NCI-H2081 (cell line): Measurements from ENCODE around the gene ZNF783.
A peak's percentile ranks its signal among the peaks of the same experiment; 100 is the strongest.
"Not testable (repeated sequence)": the region's sequence is repeated elsewhere in the genome, so short reads cannot be mapped to it uniquely, and the experiment has no call there.

Experiments
- DNase-seq, 2 experiments: peaks; one replicate each; lab custom pipeline; 2025; lab: John Stamatoyannopoulos, UW

Gene ZNF783

DNA sequence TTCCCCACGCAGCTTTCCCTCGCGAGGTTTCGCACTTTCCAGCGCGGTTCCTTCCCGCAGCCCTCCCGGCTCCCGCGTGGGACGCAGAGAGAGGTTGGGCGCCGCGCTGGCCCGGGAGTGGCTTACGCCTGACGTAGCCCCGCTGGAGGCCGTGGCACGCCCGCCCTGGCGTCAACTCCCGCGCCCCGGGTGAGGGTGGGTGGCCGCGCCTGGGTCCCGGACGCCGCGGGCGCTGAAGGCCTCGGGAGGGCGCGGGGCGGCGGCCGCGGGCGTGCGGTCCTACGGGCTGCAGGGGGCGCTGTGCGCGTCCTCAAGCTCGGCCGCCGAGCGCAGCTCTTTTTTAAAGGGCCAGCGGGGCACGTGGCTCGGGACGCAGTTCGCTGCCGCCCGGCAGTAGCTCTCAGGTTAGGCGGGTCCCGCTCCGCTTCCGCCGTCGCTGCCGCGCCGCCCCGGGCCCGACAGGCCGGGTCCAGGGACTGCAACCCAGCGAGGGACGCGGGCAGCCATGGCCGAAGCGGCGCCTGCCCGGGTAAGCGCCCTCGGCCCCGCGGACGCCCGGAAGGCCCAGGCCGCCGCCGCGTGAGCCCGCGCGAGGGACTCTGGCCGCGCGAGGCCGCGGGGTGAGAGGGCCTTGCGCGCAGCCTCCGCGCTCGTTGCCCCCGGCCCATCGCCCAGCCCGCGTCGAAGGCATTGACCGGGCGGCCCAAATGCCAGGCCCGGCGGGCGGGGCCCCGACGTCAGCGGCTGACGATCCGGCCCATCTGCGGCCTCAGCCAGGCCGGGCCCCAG is at the start of gene ZNF783:
Gene ZNF783 (plus strand): TSS at position 368 of the 789 bp plus-strand sequence. CDS start 138 bp downstream, at position 506.
- DNase-seq: peak; percentile 87

DNA sequence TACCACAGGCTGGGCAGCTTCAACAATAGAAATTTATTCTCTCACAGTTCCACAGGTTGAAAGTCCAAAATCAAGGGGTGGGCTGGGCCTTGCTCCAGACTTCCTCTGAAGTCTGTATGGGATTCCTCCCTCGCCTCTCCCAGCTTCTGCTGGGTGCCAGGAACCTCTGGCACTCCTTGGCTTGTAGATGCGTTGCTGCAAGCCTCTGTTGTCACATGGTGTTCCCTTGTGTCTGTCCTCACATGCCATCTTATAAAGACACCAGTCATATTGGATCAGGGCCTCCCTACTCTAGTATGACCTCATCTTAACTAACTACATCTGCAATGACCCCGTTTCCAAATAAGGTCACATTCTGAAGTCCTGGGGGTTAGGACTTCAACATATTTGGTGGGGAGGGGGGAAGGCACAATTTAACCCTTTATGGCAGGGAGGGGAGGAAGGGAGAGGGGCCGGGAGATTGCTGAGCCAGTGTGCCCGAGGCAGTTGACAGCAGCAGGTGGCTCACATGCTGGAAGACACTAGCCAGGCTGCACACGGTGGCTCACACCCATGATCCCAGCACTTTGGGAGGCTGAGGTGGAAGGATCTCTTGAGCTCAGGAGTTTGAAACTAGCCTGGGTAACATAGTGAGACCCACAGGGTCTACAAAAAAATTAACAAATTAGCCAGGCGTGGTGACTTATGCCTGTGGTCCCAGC is 47.8 kb upstream of the ZNF783 start:
- no peak for DNase-seq

DNA sequence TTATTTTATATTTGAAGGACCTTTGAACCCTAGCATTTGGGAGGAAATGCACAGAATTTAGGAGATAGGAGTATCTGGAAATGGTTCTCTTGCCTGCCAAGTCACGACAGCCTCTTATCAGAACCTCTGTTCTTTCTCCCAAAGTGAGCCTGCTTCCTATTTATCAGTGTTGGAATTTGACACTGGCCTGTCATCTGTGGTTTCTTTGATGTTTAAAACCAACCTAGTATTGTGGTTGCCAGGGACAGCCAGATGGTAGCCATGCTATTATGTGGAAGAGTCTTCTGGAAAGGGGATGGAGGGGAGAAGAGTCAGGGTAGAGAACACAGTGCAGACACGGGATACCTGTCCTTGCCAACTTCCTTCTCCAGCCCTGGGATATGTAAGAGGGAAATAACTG is 45.6 kb upstream of the ZNF783 start:
- DNase-seq: no peak

DNA sequence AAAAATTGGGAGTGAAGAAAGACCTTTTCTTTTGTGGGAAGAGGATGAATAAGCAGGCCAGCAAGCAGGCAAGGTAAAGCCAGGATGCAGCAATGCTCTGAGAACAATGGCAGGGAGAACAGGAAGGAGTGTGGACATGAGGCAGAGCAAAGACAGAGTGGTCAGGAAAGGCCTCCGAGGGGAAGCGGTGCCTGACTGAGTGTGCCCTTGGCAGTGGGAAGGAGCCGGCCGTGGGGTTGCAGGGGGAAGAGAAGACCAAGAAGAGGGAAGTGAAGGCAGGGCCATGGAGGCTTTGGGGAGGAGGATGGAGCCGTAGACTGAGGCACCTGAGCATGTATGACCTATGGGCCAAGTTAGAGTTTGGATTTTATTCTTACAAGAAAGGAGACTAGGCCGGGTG is 44.4 kb upstream of the ZNF783 start:
- DNase-seq: no peak

DNA sequence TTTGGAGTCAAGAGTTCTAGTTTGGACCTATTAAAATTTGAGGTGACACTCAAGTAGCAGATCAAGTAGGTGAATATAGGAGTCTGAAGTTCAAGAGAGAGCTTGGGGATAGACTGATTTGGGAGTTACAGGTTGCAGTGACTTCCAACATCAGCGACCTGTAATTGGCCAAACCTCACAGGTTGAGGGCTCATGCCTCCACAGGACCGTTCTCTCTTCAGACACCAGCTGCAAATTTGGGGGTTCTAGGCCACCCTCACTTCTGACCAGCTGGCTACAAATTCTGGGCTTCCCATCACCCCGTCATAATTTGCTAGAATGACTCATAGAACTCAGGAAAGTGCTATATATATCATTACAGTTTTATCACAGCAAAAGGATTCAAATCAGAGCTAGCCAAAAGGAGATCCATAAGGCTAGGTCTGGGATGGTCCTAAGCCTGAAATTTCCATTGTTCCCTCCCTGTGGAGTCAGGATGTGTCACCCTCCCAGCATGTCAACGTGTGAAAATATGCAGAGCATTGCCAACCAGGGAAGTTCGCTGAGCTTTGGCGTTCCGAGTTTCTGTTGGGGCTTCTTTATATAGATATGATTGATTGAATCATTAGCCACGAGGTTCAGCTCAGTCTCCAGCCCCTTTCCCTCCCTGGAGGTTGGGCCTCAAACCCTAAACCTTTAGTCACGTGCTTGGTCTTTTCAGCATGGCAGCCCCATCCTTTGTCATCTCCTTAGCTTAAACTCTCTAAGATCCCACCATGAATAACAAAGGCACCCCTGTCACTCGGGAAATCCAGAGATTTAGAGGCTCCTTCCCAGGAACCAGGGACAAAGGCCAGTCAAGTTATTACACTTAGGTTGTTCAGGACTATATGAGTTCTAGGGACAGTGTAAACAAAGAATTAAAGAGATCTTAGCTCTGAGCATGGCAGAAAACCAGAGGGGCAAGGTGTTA is 43.3 kb upstream of the ZNF783 start:
- DNase-seq: no peak

DNA sequence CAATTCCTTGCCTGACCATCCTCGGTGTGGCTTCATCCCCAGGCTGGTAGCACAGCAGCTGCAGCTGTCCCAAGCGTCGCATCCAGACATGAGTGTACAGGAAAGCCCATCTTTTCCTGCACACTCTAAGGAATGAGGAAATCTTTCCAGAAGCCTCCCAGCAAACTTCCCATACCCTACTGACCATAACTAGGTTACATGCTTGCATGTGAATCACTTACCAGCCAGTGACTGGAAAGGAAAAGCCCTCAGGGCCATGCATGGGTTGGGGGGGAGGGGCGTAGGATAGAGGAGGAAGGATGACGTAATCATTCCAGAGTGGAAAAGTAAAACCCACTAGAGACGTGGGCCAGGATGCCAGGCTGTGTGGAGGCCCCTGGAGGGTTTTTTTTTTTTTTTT is 41.5 kb upstream of the ZNF783 start:
- DNase-seq: no peak

DNA sequence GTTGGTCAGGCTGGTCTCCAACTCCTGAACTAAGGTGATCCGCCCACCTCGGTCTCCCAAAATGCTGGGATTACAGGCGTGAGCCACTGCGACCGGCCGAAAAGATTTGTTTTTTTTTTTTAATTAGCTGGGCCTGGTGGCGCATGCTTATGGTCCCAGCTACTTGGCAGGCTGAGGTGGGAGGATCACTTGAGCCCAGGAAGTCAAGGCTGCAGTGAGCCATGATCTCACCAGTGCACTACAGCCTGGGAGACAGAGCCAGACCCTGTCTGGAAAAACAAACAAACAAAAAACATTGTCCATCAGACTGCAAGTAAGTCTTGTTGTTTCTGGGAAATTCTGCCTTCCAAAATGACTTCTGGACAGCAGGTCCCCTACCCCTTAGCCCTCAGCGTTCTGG is 38.8 kb upstream of the ZNF783 start:
- DNase-seq: no peak

DNA sequence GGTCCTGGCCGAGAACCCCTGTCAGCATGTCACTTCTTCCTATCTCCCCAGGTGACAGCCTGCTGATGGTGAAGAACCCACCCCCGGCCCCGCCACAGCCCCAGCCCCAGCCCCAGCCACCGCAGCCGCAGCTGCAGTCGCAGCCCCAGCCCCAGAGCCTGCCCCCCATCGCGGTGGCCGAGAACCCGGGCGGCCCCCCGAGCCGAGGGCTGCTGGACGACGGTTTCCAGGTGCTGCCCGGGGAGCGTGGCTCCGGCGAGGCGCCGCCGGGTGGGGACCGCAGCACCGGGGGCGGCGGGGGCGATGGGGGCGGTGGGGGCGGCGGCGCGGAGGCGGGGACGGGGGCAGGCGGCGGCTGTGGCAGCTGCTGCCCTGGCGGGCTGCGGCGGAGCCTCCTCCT is 38.2 kb upstream of the ZNF783 start:
- no peak for DNase-seq

DNA sequence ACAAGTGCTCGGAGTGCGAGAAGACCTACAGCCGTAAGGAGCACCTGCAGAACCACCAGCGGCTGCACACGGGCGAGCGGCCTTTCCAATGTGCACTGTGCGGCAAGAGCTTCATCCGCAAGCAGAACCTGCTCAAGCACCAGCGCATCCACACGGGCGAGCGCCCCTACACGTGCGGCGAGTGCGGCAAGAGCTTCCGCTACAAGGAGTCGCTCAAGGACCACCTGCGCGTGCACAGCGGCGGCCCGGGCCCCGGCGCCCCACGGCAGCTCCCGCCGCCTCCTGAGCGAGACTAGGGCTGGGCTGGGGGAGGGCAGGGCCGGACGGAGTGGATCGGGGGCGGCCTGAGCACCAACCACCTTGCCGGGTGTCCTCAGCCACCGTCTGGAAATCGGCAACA is 37.6 kb upstream of the ZNF783 start:
- no peak for DNase-seq

DNA sequence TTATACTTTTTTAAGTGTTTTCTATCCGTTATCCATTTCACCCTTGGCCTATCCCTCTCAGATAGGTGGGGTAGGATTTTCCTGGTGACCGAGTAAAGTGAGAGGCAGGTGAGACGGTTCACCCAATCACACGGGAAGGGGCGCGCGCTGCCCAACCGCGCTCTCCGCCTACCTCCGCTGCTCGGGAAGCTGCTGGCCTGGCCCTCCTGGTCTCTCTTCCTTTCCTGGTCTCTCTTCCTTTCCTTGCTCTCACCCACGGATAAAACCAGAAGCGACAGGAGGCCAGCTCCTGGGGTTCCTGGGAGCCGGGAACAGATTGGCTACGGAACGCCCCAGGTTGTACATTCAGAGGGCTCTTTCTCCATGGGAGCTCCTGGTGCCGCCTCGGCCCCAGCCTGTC is 36.9 kb upstream of the ZNF783 start:
- no peak for DNase-seq

DNA sequence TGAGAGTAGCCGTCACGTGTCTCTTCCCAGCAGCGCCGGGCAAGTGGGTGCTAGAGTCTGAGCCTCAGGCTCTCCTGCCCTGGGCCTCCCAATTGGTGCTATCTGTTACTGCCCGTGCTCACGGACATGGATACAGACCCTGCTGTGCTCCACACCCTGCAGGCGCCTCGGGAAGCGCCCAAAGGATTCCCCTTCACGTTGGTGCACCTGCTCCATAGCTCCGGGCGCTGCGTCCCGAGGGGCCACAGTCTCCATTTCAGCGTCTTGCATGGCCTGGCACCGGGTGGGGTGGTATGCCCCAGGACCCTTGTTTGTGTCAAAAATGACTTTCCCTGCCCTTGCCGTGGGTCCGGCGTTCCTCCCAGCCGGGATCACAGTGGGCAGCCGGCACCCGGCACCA is 36.3 kb upstream of the ZNF783 start:
- DNase-seq: no peak

DNA sequence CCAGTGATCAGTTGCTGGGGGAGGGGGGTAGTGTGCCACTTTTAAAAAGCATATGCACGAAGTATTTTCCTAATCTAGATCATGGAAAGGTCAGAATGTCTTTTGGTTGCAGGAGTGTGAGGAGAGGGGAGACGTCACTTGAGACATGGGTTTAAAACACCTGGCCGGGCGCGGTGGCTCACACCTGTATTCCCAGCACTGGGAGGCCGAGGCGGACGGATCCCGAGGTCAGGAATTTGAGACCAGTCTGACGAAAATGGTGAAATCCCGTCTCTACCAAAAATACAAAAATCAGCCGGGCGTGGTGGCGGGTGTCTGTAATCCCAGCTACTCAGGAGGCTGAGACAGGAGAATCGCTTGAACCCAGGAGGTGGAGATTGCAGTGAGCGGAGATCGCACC is 35.6 kb upstream of the ZNF783 start:
- DNase-seq: not testable (repeated sequence)

DNA sequence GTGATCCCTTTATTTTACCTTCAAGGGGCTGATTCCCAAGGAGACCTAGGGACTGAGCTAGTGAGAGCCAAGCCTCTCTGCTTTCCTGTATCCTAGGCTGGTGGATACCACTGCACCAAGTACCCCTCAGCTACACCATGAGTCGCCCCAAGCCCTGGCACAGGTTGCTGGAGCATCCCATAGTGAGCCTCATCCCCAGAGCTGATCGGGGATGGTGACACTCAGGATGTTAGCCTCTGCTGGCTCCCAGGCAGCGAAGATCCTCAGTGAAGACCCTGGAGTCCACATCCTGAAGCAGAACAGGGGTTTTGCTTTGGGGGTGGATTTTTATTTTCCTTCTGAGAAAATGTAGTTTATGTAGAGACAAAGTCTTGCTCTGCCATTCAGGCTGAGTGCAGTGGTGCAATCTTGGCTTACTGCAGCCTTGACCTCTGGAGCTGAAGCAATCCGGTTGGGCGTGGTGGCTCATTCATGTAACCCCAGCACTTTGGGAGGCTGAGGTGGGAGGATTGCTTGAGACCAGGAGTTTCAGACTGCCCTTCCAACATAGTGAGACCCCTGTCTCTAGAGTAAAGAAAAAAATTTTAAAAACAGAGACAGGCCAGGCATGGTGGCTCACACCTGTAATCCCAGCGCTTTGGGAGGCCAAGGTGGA is 35.0 kb upstream of the ZNF783 start:
- no peak for DNase-seq

DNA sequence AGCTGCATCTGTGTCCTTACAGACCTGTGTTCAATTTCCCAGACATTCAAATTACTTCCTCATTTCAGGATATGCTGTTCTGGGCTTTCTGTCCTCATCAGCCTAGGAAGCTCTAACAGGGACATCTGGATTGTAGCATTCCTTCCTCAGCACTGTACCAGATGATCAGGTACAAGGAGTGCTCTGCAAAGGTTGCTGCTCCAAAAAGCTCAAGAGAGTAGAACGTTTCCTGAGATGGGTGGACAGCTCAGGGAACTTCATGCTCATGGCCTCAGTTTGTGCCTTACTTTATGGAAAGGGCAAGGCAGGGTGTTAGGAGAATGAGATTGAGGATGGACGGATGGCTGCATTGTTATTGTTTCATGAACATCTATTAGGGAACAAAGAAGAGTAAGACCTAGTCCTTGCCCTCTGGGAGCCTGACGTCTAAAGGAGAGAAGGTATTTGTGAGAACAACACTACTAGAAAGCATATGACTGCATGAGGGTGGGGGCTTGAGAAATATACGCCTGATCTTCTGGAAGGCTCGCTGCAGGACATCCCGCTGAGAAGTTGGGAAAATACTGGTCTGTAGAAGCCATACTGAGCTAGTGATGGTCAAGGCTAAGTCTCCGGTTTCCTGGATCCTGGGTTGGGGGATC is 33.0 kb upstream of the ZNF783 start:
- no peak for DNase-seq

DNA sequence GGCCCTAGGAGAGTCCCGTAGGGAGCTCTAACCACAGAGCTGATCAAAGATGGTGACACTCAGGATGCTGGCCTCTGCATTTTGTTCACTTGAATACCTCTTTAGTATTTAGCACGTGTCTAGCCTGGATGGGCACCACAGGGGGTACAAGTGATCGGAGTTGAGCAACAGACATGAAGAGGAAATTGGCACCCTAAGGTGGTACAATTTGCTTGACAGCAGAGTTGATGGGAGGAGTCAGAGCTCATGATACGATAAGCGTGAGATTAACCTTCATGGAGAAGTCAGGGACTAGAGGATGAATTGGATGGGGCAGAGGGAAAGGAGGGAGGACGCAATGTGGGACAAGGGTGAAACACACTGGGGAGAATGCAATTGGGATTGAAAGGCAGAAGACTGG is 32.5 kb upstream of the ZNF783 start:
- DNase-seq: peak in 1 of 2 experiments; percentile 12

DNA sequence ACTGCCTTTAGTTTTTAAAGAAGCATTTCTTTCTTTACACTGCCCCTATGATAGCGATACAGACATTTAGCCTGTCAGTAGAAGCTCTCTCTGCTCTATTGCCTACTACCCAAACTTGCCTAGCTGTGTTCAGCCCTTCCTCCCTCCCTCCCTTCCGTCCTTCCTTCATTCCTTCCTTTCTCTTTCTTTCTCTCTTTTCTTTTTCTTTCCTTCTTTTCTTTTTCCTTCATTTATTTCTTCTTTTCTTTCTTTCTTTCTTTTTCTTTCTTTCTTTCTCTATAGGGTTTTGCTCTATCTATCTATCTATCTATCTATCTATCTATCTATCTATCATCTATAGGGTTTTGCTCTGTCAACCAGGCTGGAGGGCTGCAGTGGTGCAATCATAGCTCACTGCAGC is 29.6 kb upstream of the ZNF783 start:
- DNase-seq: no peak

DNA sequence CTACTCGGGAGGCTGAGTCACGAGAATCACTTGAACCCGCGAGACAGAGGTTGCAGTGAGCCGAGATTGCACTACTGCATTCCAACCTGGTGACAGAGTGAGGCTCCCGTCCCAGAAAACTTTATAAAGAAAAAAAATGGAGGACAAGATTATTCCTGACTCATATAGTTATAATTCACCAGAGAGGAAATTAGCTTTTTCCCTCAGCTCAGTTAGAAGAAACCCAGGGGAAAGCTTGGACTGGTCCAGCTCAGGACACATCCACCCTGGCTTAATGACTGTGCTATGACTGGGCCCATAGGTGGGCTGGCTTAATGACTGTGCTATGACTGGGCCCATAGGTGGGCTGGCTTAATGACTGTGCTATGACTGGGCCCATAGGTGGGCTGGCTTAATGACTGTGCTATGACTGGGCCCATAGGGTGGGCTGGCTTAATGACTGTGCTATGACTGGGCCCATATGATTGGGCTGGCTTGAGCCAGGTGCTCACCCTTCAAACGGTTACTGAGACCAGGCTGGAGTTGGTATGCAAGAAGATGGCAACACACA is 28.3 kb upstream of the ZNF783 start:
- DNase-seq: not testable (repeated sequence)

DNA sequence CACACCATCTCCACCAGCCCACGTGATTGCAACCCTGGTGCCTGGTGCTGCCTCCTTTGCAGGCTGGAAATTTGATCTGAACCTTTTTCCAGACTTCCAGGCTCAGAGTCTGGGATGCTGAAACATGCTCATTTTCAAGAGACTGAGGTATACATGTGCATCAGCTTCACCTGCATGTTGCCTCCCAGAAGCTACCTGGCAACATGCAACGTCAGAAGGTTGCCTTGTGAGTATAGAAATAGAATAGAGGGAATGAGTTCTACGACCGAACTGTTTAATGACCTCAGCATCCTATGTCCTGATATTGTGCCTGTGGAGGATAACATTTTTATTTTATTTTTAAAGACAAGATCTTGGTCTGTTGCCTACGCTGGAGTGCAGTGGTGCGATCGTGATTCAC is 24.5 kb upstream of the ZNF783 start:
- no peak for DNase-seq

DNA sequence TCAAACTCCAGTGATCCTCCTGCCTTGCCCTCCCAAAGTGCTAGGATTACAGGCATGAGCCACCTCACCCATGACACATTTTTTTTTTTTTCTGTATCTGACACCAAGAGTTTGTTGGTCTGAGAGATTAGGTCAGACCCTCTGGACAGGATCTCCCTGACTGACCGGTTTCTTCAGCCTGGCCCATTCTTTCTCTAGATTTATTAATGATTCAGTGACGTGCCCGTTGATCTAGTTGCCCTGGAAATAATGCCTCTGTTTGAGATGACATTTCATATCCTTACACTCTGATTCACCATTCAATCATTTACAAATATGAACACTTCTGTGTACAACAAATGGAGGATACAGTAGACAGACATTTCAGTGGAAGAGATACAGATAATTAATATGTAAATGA is 23.9 kb upstream of the ZNF783 start:
- DNase-seq: no peak

DNA sequence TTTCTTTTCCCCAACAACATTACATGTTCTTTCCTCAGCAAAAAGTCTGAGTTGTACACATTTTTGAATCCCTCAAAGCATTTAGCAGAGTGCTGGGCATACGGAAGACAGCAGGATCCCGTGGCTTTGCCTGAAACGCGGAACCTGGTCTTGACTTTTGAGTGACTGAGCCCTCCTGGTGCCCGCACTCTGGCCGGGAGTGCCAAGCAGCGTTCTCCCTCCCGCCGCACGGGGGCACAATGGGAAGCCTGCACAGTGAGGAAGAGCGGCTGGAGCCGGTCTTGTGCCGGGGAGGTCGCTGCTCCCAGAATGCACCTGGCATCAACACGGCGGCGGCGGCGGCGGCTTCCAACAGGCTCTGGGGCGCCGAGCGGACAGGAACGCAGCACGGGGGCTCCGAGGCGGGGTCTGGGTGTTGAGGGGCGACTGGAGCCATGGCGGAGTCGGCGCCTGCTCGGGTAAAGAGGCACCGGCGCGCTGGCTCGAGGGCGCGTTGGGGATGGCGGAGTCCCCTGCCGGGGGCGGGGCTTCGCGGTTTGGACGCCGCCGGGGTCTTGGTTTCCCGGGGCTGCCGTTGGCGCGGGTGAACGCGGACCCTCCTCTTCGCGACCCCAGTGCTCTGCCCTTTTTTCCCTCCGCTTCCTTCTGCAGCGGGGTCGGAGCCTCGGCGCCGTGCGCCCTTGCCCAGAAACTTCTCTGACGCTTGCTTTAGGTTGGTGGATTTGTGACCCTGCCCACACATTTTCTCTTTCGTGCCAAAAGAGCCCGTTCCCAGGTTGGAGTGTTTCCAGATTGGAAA is 22.5 kb upstream of the ZNF783 start, which contains the start of gene ZNF212:
Gene ZNF212 (plus strand): TSS at position 307 of the 799 bp plus-strand sequence. CDS start 128 bp downstream, at position 435.
- DNase-seq: peak; percentile 91 to 92
